LNCAP (cell line): ENCODE results near the gene BHLHA9.

Experiments used
- TF ChIP-seq, protein P1 (sequence below): fragments of 450-650 bp; IDR thresholded peaks from 2 replicates; pipeline ENCODE4 v1.5.1; 2017; ENCODE audit warnings: mild to moderate bottlenecking

The BHLHA9 gene

DNA sequence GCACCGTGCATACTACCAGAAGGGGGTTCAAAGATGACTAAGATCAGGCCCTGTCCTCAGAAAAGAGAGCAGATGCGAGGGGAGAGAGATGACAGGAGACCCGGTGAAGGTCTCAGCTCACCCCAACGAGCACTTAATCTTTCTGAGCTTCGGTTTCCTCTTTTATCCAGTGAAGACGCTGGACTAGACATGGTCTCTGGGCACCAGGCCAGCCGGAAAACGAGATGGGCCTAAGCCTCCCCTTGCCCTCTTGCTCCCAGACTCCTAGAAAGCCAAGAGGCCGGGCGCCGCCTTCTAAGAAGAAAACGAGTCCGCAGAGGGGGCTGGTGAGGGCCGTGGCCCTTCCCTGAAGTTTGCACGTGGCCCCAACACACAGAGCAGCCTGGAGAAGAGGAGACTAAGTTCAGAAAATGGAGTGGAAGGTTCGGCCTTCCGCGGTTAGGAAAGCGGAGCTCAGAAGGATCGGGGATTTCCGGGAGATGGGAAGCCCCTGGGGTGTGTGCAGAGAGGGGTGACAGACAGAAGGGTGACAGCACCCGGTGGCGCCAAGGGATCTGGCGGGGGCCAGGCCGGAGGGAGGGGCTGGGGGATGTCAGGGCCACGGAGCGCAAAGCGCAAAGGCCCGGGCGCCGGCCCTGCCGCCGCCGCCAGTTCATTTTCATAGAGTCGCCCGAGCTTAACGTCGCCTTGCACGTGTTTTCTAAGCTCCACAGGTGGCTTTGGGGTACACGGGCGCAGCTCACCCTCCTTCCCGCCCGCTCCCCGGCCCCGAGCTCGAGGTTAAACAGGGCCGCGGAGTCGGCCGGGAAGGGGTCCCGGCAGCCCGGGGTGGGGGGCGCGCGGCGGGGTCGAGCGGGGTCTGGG, 42.1 kb upstream of the BHLHA9 start:
- TF ChIP-seq, protein P1, sequence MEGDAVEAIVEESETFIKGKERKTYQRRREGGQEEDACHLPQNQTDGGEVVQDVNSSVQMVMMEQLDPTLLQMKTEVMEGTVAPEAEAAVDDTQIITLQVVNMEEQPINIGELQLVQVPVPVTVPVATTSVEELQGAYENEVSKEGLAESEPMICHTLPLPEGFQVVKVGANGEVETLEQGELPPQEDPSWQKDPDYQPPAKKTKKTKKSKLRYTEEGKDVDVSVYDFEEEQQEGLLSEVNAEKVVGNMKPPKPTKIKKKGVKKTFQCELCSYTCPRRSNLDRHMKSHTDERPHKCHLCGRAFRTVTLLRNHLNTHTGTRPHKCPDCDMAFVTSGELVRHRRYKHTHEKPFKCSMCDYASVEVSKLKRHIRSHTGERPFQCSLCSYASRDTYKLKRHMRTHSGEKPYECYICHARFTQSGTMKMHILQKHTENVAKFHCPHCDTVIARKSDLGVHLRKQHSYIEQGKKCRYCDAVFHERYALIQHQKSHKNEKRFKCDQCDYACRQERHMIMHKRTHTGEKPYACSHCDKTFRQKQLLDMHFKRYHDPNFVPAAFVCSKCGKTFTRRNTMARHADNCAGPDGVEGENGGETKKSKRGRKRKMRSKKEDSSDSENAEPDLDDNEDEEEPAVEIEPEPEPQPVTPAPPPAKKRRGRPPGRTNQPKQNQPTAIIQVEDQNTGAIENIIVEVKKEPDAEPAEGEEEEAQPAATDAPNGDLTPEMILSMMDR, result no peak

DNA sequence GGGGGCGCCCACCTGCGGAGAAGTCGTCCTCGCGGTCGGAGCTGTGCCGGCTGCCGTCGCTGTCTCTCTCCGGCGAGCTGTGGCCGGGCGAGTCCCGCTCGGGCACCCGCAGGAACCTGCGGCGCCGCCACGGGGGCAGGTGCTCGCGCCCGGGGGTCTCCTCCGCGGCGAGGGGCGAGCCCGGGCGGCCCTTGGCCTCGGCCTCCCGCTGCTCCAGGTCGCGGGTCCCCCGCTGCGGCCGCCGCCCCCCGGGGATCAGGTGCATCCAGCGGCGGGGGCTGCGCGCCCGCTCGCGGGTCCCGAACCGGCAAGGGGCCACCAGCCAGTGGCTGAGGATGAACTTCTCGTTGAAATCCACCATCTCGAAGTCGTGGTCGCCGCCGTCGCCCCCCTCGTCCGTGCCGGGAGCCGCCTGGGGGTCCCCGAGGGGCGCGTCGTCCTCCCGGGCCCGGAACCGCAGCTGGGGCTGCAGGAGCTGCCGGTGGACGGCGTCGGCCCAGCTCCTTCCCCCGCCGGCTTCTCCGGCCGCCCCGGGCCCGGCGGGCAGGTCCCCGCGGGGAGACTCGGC, 41.4 kb upstream of the BHLHA9 start:
- TF ChIP-seq, protein P1, result no peak

DNA sequence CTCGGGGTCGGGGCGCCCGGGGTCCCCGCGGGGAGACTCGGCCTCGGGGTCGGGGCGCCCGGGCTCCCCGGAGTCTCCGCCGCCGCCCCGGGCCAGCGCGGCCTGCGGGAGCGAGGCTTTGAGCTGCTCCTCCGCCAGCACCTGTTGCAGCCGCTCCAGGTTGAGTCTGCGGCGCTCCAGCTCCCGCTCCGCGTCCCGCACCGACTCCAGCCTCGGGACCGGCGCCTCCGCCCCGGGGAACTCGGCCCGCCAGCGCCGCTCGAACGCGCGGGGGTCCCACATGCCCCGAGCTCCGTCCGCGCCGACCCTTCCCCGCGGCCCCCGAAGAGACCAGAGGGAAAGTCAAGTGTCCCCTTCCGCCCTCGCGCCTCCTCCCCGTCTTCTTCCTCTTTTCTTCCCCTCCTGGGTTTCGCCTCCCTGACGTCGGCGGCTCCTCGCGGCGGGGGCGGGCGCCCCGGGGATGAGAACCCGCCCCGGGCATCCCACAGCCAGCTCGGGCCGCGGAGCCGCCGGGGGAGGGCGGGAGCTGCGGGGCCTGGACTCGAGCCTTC, 40.8 kb upstream of the BHLHA9 start:
- TF ChIP-seq, protein P1, result no peak

DNA sequence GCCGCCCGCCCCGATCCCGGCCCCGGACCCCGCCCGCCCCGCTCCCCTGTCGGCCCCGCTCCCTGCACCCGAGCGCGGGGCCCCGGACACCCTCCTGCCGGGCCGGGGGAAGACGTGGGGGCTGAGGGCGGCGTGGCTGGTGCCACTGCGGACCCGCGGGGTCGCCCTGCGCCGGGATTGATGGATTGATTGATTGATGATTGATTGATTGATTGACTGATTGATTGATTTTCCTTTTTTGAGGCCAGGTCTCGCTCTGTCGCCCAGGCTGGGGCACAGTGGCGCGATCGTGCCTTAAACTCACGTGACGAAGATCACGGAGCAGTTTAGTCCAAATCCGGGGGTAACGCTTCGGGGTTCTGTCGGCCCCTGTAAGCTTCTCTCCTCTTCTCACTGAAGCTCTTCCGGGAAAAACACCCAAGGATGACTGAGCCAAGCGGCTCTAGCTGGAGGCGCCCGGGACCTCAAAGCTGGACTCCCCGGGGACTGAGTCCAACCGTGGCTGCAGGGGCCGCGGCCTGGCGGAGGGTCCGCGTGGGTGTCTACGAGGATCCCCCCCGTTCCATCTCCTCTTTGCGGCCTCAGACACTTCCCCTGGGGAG, 40.2 kb upstream of the BHLHA9 start:
- TF ChIP-seq, protein P1, result no peak

DNA sequence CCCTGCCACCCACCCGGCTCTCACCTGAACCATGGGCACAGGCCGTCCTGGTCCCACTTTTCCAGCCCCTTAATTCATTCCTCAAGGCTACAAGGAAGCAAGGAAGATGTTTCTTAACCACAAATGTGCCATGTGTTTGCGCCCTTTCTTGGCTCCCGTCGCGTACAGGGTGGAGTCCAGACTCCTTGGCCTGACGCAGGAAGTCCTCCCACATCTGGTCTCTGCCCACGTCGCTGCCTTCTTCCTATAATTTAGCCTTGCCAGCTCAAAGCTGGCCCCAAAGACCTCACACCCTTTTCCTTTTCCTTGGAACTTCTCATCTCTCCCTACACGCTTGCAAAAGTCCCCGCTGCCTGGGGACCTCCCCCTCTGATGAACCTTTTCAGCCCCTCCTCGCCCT, 38.8 kb upstream of the BHLHA9 start:
- TF ChIP-seq, protein P1, result no peak

DNA sequence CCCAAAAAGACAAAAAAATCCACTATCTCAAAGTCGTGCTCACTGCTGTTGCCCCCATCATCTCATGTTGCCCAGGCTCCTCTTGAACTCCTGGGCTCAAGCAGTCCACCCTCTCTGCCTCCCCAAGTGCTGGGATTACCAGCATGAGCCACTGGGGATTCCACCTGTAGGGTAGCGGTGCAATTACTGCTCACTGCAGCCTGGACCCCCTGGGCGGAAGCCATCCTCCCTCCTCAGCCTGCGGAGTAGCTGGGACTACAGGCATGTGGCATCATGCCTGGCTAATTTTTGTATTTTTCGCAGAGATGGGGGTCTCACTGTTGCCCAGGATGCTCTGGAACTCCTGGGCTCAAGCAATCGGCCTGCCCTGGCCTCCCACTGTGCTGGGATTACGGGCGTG, 37.9 kb upstream of the BHLHA9 start:
- TF ChIP-seq, protein P1, result no peak

DNA sequence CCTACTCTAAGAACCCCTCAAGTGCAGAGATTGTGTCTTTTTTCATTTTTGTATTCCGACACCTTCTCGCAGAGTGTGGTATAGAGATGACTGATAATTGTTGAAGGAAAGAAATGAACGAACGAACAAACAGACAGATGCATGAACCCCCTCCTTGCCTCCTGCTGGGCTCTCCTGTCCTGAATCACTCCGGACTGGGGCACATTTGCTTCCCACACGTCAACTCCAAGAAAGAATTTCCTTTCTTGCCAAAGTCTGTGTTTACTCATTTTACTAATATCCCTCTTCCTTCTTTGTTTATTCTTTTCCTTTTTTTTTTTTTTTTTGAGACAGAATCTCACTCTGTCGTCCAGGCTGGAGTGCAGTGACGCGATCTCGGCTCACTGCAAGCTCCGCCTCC, 37.5 kb upstream of the BHLHA9 start:
- TF ChIP-seq, protein P1, result no peak
